Adrenal gland (tissue), 12 donors: ENCODE measurements around the gene FAIM2. TPM values are rescaled to one million over a fixed set of nuclear protein-coding genes. Genes with fewer than 3 reads are reported as not detected.

Experiments
- DNase-seq, 7 donors: peaks; one replicate each; pipeline ENCODE4 v3.0.0-alpha.2; 2019 to 2020
- H3K27ac ChIP-seq, 5 donors: fragments of 200-600 bp; sonication (generic) in 4 of 5; 1 replicate in 3 of 5; 2 replicates in 2 of 5; pipeline versions ENCODE4 v1.5.1 to v1.8.0; 2016 to 2020; ENCODE audit warnings: mild to moderate bottlenecking in 1 of 5
- H3K27me3 ChIP-seq: fragments of 200-600 bp; 2 replicates; pipeline ENCODE4 v1.8.0; 2021
- H3K36me3 ChIP-seq, 2 donors: fragments of 200-600 bp; replicated peaks in 1 of 2; 1 replicate in 1 of 2; 2 replicates in 1 of 2; pipeline versions ENCODE4 v1.5.1 to v1.8.0; 2018 to 2022
- H3K4me1 ChIP-seq, 2 donors: fragments of 200-600 bp; replicated peaks in 1 of 2; 1 replicate in 1 of 2; 2 replicates in 1 of 2; pipeline versions ENCODE4 v1.5.1 to v1.8.0; 2018 to 2021
- H3K4me3 ChIP-seq, 4 donors: fragments of 200-600 bp; sonication (generic) in 3 of 4; one replicate each; pipeline ENCODE4 v1.5.1; 2016 to 2018
- H3K9me3 ChIP-seq, 3 donors: fragments of 200-600 bp; sonication (generic) in 1 of 3; replicated peaks in 1 of 3; 1 replicate in 2 of 3; 2 replicates in 1 of 3; pipeline versions ENCODE4 v1.5.1 to v1.8.0; 2016 to 2021
- POLR2A ChIP-seq, 2 donors: fragments of 450-650 bp; IDR thresholded peaks; one replicate each; pipeline ENCODE4 v1.6.1; 2017; ENCODE audit warnings: antibody characterized with exemption in 2 of 2, mild to moderate bottlenecking in 2 of 2, moderate library complexity in 1 of 2
- WGBS, 4 donors: extraction: QIAGEN DNeasy Blood & Tissue Kit in 2 of 4; methylation state at CpG; one replicate each; pipeline versions ENCODE4 v1.1.5 to v1.1.7; 2013 to 2017; 5-methylcytosine and 5-hydroxymethylcytosine counted together
- intact Hi-C, 2 donors: fragments of 100-400 bp; cut with DNase I; formaldehyde crosslinking; loops; one replicate each; pipeline versions ENCODE4 v1.14.1 to v1.15.0; 2022 to 2023
- polyA plus RNA-seq, 3 donors: library from polyadenylated mRNA; stranded (reverse); fragments of 200-250 nt in 2 of 3; fragments of 350-450 nt in 1 of 3; fragmentation: Illumina TruSeq in 1 of 3; extraction: RNeasy Lipid Tissue Mini Kit (QIAGEN cat#74804) in 1 of 3; gene quantifications; one replicate each; pipeline ENCODE4 v1.2.3, GENCODE V29; 2013 to 2014
- total RNA-seq, 9 donors: library from RNA; depleted of rRNA in 4 of 9; stranded (reverse); fragments of >200 nt in 4 of 9; fragments of 120-200 nt in 1 of 9; fragmentation: NEBNext Ultra II Directional in 1 of 9; extraction: Animal tissue kit (Norgen Biotek cat#: 25700) in 1 of 9; gene quantifications; one replicate each; pipeline versions ENCODE4 v1.1.0 to v1.2.4, GENCODE V29; 2013 to 2023
- TF ChIP-seq, protein P1 (sequence below), 6 experiments: fragments of 450-650 bp in 4 of 6; fragments of 200-600 bp in 2 of 6; sonication (generic) in 1 of 6; IDR thresholded peaks; 1 replicate in 5 of 6; 2 replicates in 1 of 6; pipeline versions ENCODE4 v1.5.1 to v1.8.0; 2016 to 2021; ENCODE audit warnings: antibody characterized with exemption in 6 of 6, mild to moderate bottlenecking in 2 of 6, moderate library complexity in 1 of 6
- donor health status: healthy with polysubstance abuse.
- donor health status: Bipolar disorder and iron deficiency.
- donor health status: DM: yes; HTN: yes; CAD: no.
- donor health status: DM: no; HTN: no; CAD: no.
- donor health status: DM: no; HTN: no; CAD: no.
- donor health status: DM: yes; HTN: yes; CAD: no.

FAIM2 gene
- total and polyA plus RNA-seq, 12 donors, result 0.35 to 50.8 (median 8.7) TPM

GRCh38 chr12:49867570-49868341, 35.9 kb downstream of the FAIM2 start:
- no peaks in the 10 kb centered on the region for H3K9me3 ChIP-seq
- peaks cover 0 to 27% of the 10 kb centered on the region in 2 donors for H3K4me1 ChIP-seq
- H3K27ac ChIP-seq, result peak overlapping the region in 4 of 5 donors; percentile 13 to 90 (median 55)
- no peaks in the 10 kb centered on the region for H3K36me3 ChIP-seq
- intact Hi-C loops, result loop anchor here (5.0 to 10.0 kb wide), 4 partner anchors 97 to 190 kb away; partner anchors contain the start of genes ASIC1 (in 2 of the 2) and AQP5 (in 1 of the 2)
- no peak overlapping the region for H3K4me3 ChIP-seq
- WGBS, 4 donors, result 39 to 53% (median 49%) methylated on average over 10 to 11 of the region's 11 CpGs
- no peaks in the 10 kb centered on the region for H3K27me3 ChIP-seq
- TF ChIP-seq POLR2A (IDR thresholded peaks at IDR 0.05), result no peak
- TF ChIP-seq, protein P1, sequence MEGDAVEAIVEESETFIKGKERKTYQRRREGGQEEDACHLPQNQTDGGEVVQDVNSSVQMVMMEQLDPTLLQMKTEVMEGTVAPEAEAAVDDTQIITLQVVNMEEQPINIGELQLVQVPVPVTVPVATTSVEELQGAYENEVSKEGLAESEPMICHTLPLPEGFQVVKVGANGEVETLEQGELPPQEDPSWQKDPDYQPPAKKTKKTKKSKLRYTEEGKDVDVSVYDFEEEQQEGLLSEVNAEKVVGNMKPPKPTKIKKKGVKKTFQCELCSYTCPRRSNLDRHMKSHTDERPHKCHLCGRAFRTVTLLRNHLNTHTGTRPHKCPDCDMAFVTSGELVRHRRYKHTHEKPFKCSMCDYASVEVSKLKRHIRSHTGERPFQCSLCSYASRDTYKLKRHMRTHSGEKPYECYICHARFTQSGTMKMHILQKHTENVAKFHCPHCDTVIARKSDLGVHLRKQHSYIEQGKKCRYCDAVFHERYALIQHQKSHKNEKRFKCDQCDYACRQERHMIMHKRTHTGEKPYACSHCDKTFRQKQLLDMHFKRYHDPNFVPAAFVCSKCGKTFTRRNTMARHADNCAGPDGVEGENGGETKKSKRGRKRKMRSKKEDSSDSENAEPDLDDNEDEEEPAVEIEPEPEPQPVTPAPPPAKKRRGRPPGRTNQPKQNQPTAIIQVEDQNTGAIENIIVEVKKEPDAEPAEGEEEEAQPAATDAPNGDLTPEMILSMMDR (IDR thresholded peaks at IDR 0.05), result no peak
- peak in 2 of 7 donors; percentile 25 to 61 for DNase-seq

DNA sequence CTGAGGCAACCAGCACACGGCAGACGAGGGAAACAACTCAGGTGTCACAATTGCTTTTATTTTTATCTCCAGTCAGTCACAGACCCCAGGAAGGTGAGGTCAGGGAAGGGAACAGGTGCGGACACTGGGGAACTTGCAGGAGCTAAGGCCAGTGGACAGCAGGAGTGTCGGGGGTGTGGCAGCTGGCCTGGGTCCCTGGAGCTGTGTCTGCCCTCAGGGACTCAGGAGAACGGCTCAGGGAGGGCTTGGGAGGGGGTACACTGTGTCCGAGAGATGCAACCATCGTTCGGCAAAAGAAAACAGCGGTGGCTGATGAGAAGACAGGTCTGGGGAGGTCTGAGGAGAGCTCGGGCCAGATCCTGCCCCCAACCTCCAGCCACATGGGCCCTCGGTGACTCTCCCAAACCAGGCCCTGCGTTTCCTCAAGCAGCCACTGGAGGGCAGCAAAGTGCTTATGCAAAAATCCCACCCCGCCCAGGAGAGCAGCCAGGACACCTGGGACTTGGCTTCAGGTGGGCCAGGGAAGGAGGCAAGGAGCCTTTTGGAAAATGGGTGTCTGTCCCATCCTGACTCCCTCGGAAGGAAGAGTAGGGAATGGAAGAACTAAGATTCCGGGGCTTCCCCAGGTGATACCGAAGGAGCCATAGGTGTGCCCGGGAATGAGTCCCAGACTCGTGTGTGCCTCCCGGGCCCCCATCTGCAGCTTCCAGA, 36.7 kb downstream of the FAIM2 start:
- peak; percentile 58 to 93 (median 76) for DNase-seq
- intact Hi-C loops, result loop anchor here (5.0 to 10.0 kb wide), 4 partner anchors 98 to 190 kb away; partner anchors contain the start of genes ASIC1 (in 2 of the 2) and AQP5 (in 1 of the 2)
- H3K9me3 ChIP-seq, result no peaks in the 10 kb centered on the region
- no peaks in the 10 kb centered on the region for H3K36me3 ChIP-seq
- no peaks in the 10 kb centered on the region for H3K27me3 ChIP-seq
- H3K4me3 ChIP-seq, result no peak overlapping the region
- TF ChIP-seq POLR2A (IDR thresholded peaks at IDR 0.05), result no peak
- TF ChIP-seq, protein P1 (IDR thresholded peaks at IDR 0.05), result peak; percentile 89 to 98 (median 96)
- peak overlapping the region in 2 of 5 donors; percentile 8 to 36 for H3K27ac ChIP-seq
- peaks cover 0 to 21% of the 10 kb centered on the region in 2 donors for H3K4me1 ChIP-seq
- WGBS, 4 donors, result 28 to 38% (median 32%) methylated on average over 12 to 19 of the region's 19 CpGs

GRCh38 chr12:49865782-49866135, 37.9 kb downstream of the FAIM2 start:
- Histone ChIP-seq H3K36me3 (no peaks in the 10 kb centered on the region), H3K4me3 (no peak overlapping the region), H3K4me1 (peaks cover 0 to 21% of the 10 kb centered on the region in 2 donors), H3K27me3 (no peaks in the 10 kb centered on the region), H3K9me3 (no peaks in the 10 kb centered on the region), H3K27ac (no peak overlapping the region)
- WGBS, 4 donors, result 70 to 78% (median 72%) methylated on average over 8 of the region's 8 CpGs
- intact Hi-C loops, result loop anchor here (5.0 to 10.0 kb wide), 4 partner anchors 99 to 192 kb away; partner anchors contain the start of genes ASIC1 (in 2 of the 2) and AQP5 (in 1 of the 2)
- no peak for DNase-seq
- TF ChIP-seq, protein P1 (IDR thresholded peaks at IDR 0.05), result no peak
- no peak for TF ChIP-seq POLR2A (IDR thresholded peaks at IDR 0.05)
